A673 (cell line): Measurements from ENCODE around the gene TMEM208. TPM values are rescaled to one million over a fixed set of nuclear protein-coding genes. Genes with fewer than 3 reads are reported as not detected.

Experiments
- BruUV-seq: library from RNA; stranded (reverse); fragments of 400-500 nt; replicated peaks from 2 replicates; lab custom pipeline; 2021; lab: Mats Ljungman, UMichigan
- CTCF ChIA-PET: fragments of 300-600 bp; sonication (Branson Sonifier 250); formaldehyde crosslinking; loops from one replicate; lab custom pipeline; 2022; ENCODE audit warnings: antibody characterized with exemption; lab: Charles Lee
- POLR2A ChIA-PET: fragments of 300-600 bp; sonication (Branson Sonifier 250); formaldehyde crosslinking; loops from one replicate; lab custom pipeline; 2022; ENCODE audit warnings: antibody characterized with exemption; ENCODE audit not compliant: low non-redundant PET; lab: Charles Lee
- DNase-seq: peaks from one replicate; pipeline ENCODE4 v3.0.0-alpha.2; 2015; ENCODE audit warnings: low spot score
- H3K27ac ChIP-seq: fragments of 200-600 bp; sonication (generic); 2 replicates; pipeline ENCODE4 v1.5.1; 2016; ENCODE audit warnings: mixed run types, low read depth, mild to moderate bottlenecking, mixed read lengths, antibody characterized with exemption, low read length; ENCODE audit not compliant: poor library complexity, severe bottlenecking
- H3K27me3 ChIP-seq: fragments of 200-600 bp; sonication (generic); replicated peaks from 2 replicates; pipeline ENCODE4 v1.6.1; 2017; ENCODE audit warnings: mixed run types, low read depth, mild to moderate bottlenecking, mixed read lengths, antibody characterized with exemption, low read length; ENCODE audit not compliant: insufficient read depth, poor library complexity
- H3K36me3 ChIP-seq: fragments of 200-600 bp; sonication (generic); 2 replicates; pipeline ENCODE4 v1.6.1; 2016; ENCODE audit warnings: mixed run types, mild to moderate bottlenecking, mixed read lengths, antibody characterized with exemption, low read length; ENCODE audit not compliant: insufficient read depth, poor library complexity, severe bottlenecking
- H3K4me1 ChIP-seq: fragments of 200-600 bp; sonication (generic); 2 replicates; pipeline ENCODE4 v1.6.1; 2017; ENCODE audit warnings: mixed run types, mild to moderate bottlenecking, mixed read lengths, antibody characterized with exemption, low read length; ENCODE audit not compliant: insufficient read depth, poor library complexity, severe bottlenecking
- H3K4me3 ChIP-seq: fragments of 200-600 bp; sonication (generic); 2 replicates; pipeline ENCODE4 v1.5.1; 2016; ENCODE audit warnings: low read depth, mixed run types, mild to moderate bottlenecking, mixed read lengths, low read length; ENCODE audit not compliant: poor library complexity, severe bottlenecking
- H3K9me3 ChIP-seq: fragments of 200-600 bp; sonication (generic); 2 replicates; pipeline ENCODE4 v1.6.1; 2016; ENCODE audit warnings: mixed run types, low read depth, mild to moderate bottlenecking, mixed read lengths, antibody characterized with exemption, low read length; ENCODE audit not compliant: poor library complexity, severe bottlenecking
- CTCF ChIP-seq: fragments of 300-800, 200-600 bp; sonication (generic); conservative IDR thresholded peaks from 2 replicates; pipeline ENCODE4 v1.5.1; 2017; ENCODE audit warnings: low read depth, mild to moderate bottlenecking, antibody characterized with exemption, low read length, moderate library complexity, mixed read lengths
- EZH2 ChIP-seq: fragments of 200-600 bp; sonication (generic); IDR thresholded peaks from 2 replicates; pipeline ENCODE4 v1.6.1; 2017; ENCODE audit warnings: borderline replicate concordance, low read depth, mild to moderate bottlenecking, mixed read lengths, antibody characterized with exemption, low read length; ENCODE audit not compliant: poor library complexity, severe bottlenecking
- intact Hi-C: fragments of 100-400 bp; cut with micrococcal nuclease; formaldehyde crosslinking; loops from one replicate; pipeline ENCODE4 v1.10.0; 2022; ENCODE audit not compliant: unreplicated experiment
- total RNA-seq: library from RNA; stranded (reverse); gene quantifications from 2 replicates; pipeline ENCODE4 v1.2.3, GENCODE V29; 2021

TMEM208 gene
- total RNA-seq, 1 experiment from 2014 or later, result 38.2 TPM

GRCh38 chr16:67223992-67224391 is 2.9 kb upstream of the TMEM208 start:
- DNase-seq, result no peak

GRCh38 chr16:67226295-67226803 is 581 bp upstream of the TMEM208 start:
- peaks cover 17% of the 10 kb centered on the region for H3K4me1 ChIP-seq
- BruUV-seq, result TSS peak; percentile 35
- H3K27ac ChIP-seq, result peak overlapping the region; percentile 60
- H3K4me3 ChIP-seq, result peak overlapping the region; percentile 89
- intact Hi-C loops, result loop anchor here (2.0 kb wide), 1 partner anchor 66 kb away; no protein-coding TSS in a partner anchor
- no peak for TF ChIP-seq CTCF
- no peak for TF ChIP-seq EZH2
- H3K36me3 ChIP-seq, result peaks cover 33% of the 10 kb centered on the region
- DNase-seq, result no peak
- no peaks in the 10 kb centered on the region for H3K9me3 ChIP-seq
- POLR2A ChIA-PET, result interaction anchor here (0.6 kb wide), 1 partner anchor 53 kb away, joined by 3 read pairs; no protein-coding TSS in a partner anchor
- H3K27me3 ChIP-seq, result no peaks in the 10 kb centered on the region
- CTCF ChIA-PET, result interaction anchor here (0.6 to 1.4 kb wide), 2 partner anchors 24 to 208 kb away, joined by 3 to 4 read pairs; no protein-coding TSS in a partner anchor

More at GRCh38 chr16:67223992-67224391, 2.9 kb upstream of the TMEM208 start:
- Histone ChIP-seq H3K27ac (no peak overlapping the region), H3K4me1 (peaks cover 17% of the 10 kb centered on the region), H3K27me3 (no peaks in the 10 kb centered on the region), H3K4me3 (no peak overlapping the region), H3K9me3 (no peaks in the 10 kb centered on the region), H3K36me3 (peaks cover 9% of the 10 kb centered on the region)
- intact Hi-C loops, result no loop called here
- CTCF ChIA-PET, result no interaction called here
- BruUV-seq, result no TSS peak
- TF ChIP-seq CTCF, result no peak
- POLR2A ChIA-PET, result no interaction called here

- no peak for DNase-seq
- Histone ChIP-seq H3K27me3 (no peaks in the 10 kb centered on the region), H3K9me3 (no peaks in the 10 kb centered on the region), H3K27ac (peak overlapping the region; percentile 60), H3K36me3 (peaks cover 43% of the 10 kb centered on the region), H3K4me3 (peak overlapping the region; percentile 89), H3K4me1 (peaks cover 17% of the 10 kb centered on the region)
- TF ChIP-seq EZH2 (no peak), CTCF (no peak)
- BruUV-seq, result no TSS peak
- CTCF ChIA-PET, result interaction anchor here (0.6 to 1.4 kb wide), 2 partner anchors 20 to 209 kb away, joined by 3 to 4 read pairs; no protein-coding TSS in a partner anchor
- POLR2A ChIA-PET, result no interaction called here
- intact Hi-C loops, result loop anchor here (2.0 kb wide), 1 partner anchor 67 kb away; no protein-coding TSS in a partner anchor
These were observed 614 bp downstream of the TMEM208 start for GRCh38 chr16:67227567-67227921.
